Ectodermal cell (in vitro differentiated cells): ENCODE results near the gene MARCHF7.
"Not testable (repeated sequence)": the region's sequence is repeated elsewhere in the genome, so short reads cannot be mapped to it uniquely, and the experiment has no call there.

Experiments
- H3K27ac ChIP-seq: 2 replicates; pipeline ENCODE4 v1.7.0; 2013; ENCODE audit warnings: mild to moderate bottlenecking, low read depth, low read length; ENCODE audit not compliant: insufficient read depth, poor library complexity, severe bottlenecking
- H3K27me3 ChIP-seq: 2 replicates; pipeline ENCODE4 v1.7.0; 2013; ENCODE audit warnings: mild to moderate bottlenecking, low read length; ENCODE audit not compliant: insufficient read depth, control insufficient read depth, poor library complexity, severe bottlenecking
- H3K36me3 ChIP-seq: one replicate; pipeline ENCODE4 v1.7.0; 2013; ENCODE audit warnings: low read length; ENCODE audit not compliant: control insufficient read depth, insufficient read depth
- H3K4me1 ChIP-seq: one replicate; pipeline ENCODE4 v1.7.0; 2013; ENCODE audit warnings: low read length; ENCODE audit not compliant: control insufficient read depth, insufficient read depth
- H3K4me3 ChIP-seq: 2 replicates; pipeline ENCODE4 v1.7.0; 2013; ENCODE audit warnings: low read depth, low read length, control low read depth; ENCODE audit not compliant: insufficient read depth
- H3K9me3 ChIP-seq: 2 replicates; pipeline ENCODE4 v1.7.0; 2013; ENCODE audit warnings: mild to moderate bottlenecking, low read length, moderate library complexity; ENCODE audit not compliant: control insufficient read depth
- WGBS, 2 experiments: methylation state at CpG; one replicate each; pipeline ENCODE4 v1.1.7; 2013; ENCODE audit warnings: missing lambda C conversion rate in 2 of 2; 5-methylcytosine and 5-hydroxymethylcytosine counted together

Gene MARCHF7

DNA sequence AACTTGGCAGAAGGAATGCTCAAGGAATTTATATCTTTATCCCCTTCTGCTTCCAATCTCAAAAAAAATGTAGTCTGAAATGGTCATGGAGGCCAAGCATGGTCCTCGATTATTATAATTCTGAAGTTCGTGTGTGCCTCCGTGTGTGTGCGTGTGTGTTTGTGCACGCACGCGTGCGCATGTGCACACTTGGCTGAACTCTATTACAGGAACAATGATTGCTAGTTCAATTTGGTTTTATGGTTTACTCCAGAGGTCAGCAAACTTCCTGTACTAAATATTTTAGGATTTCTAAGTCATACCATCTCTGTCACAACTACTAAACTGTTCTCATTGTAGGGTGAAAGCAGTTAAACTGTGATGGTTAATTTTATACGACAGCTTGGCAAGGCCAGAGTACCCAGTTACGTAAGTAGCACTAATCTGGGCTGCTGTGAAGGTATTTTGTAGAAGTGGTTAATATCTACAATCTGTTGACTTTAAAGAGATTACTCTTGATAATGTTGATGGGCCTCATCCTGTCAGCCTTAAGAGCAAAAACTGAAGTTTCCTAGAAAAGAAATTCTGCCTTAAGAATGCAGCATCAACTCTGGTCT is 5.8 kb upstream of the MARCHF7 start:
- Histone ChIP-seq H3K27me3 (no peaks in the 10 kb centered on the region), H3K4me1 (no peaks in the 10 kb centered on the region), H3K36me3 (no peaks in the 10 kb centered on the region), H3K4me3 (no peak overlapping the region), H3K27ac (no peak overlapping the region), H3K9me3 (no peaks in the 10 kb centered on the region)
- WGBS, 2 experiments: 96 to 98% methylated on average over 10 of the region's 10 CpGs

DNA sequence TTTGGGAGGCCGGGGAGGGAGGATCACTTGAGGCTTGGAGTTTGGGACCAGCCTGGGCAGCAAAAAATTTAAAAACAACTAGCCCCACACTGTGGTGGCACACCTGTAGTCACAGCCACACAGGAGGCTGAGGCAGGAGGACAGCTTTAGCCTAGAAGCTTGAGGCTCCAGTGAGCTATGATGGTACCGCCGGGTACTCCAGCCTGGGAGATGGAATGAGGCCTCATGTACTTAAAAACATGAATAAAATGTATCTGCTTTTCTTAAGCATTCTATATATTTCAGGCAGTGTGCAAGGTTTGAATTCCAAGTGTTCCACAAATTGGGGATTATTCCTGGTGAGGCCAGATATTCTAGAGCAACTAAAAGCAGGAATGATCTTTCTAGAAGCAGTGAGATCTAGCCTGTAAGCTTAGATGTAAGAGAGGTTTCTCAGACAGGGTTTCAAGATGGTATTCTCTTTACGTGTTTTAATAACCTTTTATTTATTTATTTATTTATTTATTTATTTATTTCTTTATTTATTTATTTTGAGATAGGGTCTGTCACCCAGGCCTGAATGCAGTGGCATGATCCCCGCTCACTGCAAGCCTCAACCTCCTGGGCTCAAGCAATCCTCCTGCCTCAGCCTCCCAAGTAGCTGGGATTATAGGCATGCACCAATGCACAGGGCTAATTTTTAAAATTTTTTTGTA is 4.1 kb upstream of the MARCHF7 start:
- H3K9me3 ChIP-seq: no peaks in the 10 kb centered on the region
- 92 to 96% methylated on average over 4 of the region's 5 CpGs for WGBS, 2 experiments
- no peak overlapping the region for H3K4me3 ChIP-seq
- no peaks in the 10 kb centered on the region for H3K4me1 ChIP-seq
- no peaks in the 10 kb centered on the region for H3K27me3 ChIP-seq
- H3K36me3 ChIP-seq: no peaks in the 10 kb centered on the region
- H3K27ac ChIP-seq: no peak overlapping the region

DNA sequence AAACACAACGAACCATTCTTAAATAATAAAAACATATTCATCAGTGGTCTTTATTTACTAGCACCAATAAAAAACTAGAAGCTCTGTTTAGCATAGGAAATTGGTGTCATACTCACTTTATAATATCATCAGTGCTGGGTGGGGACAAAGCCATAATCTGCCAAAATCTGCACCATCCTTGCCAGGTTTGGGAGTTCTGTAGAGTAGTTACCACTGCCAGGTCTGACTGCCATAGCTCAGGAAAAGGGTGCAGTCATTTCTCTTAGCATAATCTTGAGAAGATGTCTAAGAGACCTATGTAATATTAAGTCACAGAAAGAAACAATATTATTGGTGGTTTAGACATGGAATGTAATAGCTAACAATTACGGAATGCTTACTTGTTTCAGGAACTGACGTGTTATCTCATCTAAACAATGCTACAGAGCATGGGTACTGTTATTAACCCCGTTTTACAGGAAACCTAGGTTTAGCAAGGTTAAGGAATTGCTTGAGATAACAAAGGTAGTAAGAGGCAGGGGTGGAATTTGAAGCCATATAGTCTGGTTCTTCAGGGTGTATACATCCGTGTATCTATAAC is 1.6 kb upstream of the MARCHF7 start:
- H3K4me1 ChIP-seq: no peaks in the 10 kb centered on the region
- WGBS, 2 experiments: 84 to 91% methylated on average over 5 of the region's 5 CpGs
- no peak overlapping the region for H3K27ac ChIP-seq
- H3K36me3 ChIP-seq: peaks cover 6% of the 10 kb centered on the region
- H3K27me3 ChIP-seq: no peaks in the 10 kb centered on the region
- no peak overlapping the region for H3K4me3 ChIP-seq
- H3K9me3 ChIP-seq: no peaks in the 10 kb centered on the region

DNA sequence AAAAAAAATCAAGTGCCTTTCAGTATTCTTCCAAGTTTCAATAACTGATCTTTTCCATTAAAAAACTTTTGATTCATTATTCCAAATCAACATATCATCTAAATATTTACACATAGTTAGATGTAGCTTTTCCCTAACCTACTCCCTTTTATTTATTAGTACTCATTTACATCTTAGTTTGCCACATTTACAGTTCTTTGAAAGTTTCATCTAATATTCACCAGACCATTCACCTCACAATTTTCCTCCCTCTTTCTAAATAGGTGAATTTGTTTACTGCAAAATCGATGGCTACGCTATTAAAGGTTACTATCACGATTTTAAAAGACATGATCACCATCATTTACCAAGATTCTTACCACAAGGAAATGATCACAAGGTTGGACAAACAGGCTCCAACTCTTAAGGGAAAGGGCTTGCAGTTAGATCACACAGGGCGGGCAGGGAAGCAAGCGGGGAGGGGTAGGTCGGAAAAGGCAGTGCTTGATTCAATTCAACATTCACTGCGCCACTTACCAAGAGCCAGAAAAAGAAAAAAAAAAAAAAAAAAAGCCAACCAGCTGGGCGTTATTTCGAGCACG is 654 bp upstream of the MARCHF7 start:
- Histone ChIP-seq H3K27me3 (no peaks in the 10 kb centered on the region), H3K27ac (peak overlapping the region; percentile 100), H3K4me1 (no peaks in the 10 kb centered on the region), H3K9me3 (no peaks in the 10 kb centered on the region), H3K4me3 (peak overlapping the region; percentile 99), H3K36me3 (peaks cover 10% of the 10 kb centered on the region)
- 0 to 3% methylated on average over 10 of the region's 10 CpGs for WGBS, 2 experiments

DNA sequence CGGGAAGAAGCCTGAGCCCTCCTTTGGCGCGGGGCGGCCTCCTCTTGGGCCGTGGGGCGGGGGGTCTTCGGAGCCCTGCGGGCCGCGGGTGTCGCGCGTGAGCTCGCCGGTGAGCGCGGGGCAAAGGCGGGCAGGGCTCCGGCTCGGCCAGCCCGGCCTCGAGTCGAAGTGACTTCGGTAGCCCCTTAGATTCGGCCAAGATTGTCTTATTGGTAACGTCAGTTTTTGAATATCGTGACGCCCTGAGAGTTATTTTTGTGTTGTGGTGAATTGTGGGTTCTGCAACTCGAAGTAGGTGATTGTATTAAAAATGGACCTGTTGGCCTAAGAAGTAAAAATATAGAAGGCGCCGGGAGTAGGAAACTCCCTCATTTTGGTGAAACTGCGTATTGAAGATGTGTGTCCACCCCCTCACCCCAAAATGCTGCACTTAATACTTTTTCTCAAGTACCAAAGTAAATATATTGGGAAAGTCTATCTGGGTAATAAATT is 669 bp downstream of the MARCHF7 start:
- Histone ChIP-seq H3K4me3 (peak overlapping the region; percentile 99), H3K9me3 (no peaks in the 10 kb centered on the region), H3K4me1 (no peaks in the 10 kb centered on the region), H3K27ac (peak overlapping the region; percentile 100), H3K36me3 (peaks cover 10% of the 10 kb centered on the region), H3K27me3 (no peaks in the 10 kb centered on the region)
- 1% methylated on average over 31 to 32 of the region's 32 CpGs for WGBS, 2 experiments

DNA sequence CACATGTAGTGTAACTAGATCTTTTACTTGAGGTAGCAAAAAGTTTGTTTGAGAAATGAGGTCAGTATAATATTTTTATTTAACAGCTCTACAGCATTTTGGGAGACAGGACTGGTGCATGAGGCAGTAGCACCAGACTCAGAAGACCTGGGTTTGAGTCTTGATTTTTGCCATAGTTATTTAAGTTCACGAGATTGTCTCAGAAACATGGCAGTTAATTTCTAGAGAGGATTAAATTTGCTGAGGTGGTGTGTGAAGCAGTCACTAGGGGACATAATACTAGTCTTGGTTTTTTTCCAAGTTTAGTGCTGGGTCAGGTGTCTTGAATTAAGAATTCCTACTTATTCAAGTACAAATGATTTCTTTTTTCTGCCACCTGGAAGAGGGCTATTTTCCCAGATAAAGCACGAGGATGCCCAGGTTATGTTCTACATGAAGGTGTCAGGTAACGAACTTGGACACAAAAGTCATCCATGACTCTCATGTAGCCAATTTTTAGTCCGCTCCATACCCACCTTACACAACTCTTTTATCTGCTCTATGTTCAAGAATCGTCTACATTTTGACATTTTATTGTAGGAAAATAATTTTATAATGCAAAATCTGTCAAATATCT is 1.4 kb downstream of the MARCHF7 start:
- Histone ChIP-seq H3K27ac (no peak overlapping the region), H3K4me3 (peak overlapping the region; percentile 99), H3K36me3 (peaks cover 10% of the 10 kb centered on the region), H3K9me3 (no peaks in the 10 kb centered on the region), H3K27me3 (no peaks in the 10 kb centered on the region), H3K4me1 (no peaks in the 10 kb centered on the region)
- 53 to 63% methylated on average over 4 of the region's 5 CpGs for WGBS, 2 experiments

DNA sequence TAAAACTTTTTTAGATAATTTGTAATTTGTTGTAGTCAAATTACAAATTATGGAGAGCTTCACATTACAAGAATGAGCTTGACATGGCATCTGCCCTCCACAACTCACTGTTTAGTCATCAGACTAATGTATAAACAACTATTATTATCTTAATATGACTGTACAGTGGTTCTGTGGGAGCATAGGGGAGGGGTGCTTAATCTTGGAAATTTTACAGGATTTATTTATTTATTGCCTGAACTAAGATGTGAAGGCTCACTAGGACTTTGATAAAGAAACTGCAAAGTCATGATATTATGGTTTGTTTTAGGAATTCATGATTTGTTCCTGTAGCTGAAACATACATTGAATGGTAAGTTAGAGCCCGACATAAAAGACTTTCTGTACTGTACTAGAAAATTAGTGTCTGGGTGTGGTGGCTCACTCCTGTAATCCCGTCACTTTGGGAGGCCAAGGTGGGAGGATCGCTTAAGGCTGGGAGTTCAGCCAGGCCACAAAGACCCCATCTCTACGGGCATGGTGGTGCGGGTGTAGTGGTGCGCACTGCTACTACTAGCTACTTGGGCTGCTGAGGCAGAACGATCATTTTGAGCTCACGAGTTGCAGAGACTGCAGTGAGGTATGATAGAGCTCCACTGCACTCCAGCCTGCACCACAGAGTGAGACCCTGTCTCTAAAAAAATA is 2.1 kb downstream of the MARCHF7 start:
- H3K27ac ChIP-seq: no peak overlapping the region
- H3K4me3 ChIP-seq: peak overlapping the region; percentile 99
- H3K4me1 ChIP-seq: no peaks in the 10 kb centered on the region
- H3K9me3 ChIP-seq: no peaks in the 10 kb centered on the region
- H3K36me3 ChIP-seq: peaks cover 16% of the 10 kb centered on the region
- no peaks in the 10 kb centered on the region for H3K27me3 ChIP-seq
- WGBS, 2 experiments: 90 to 94% methylated on average over 8 of the region's 8 CpGs

DNA sequence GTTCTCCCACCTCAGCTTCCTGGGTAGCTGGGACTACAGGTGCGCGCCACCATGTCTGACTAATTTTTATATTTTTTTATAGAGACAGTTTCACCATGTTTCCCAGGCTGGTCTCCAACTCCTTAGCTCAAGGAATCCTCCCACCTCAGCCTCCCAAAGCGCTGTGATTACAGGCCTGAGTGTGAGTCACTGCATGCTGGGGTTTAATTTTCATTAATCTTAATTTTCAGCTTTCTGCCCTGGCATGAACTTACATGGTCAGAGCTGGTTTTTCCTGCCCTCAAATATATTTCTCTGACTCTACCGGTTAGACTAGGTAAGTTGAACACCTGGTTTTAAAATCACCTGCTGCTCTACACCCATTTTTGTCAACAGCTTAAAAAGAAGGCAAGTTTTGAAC is 3.1 kb downstream of the MARCHF7 start:
- Histone ChIP-seq H3K27me3 (no peaks in the 10 kb centered on the region), H3K9me3 (no peaks in the 10 kb centered on the region), H3K36me3 (peaks cover 21% of the 10 kb centered on the region), H3K4me3 (no peak overlapping the region), H3K4me1 (no peaks in the 10 kb centered on the region), H3K27ac (no peak overlapping the region)
- 96 to 99% methylated on average over 4 of the region's 4 CpGs for WGBS, 2 experiments

DNA sequence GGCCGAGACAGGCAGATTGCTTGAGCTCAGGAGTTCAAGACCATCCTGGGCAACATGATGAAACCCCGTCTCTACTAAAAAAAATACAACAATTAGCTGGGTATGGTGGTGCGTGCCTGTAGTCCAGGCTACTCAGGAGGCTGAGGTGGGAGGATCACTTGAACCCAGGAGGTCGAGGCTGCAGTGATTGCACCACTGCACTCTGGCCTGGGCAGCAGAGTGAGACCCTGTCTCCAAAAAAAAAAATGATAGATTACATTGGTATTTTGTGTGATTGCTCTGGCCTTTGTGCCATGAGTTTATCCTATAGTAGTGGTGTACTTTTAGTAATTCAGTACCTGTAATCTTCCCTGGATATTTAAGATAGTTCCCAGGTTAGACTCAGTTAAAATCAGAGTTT is 4.1 kb downstream of the MARCHF7 start:
- H3K9me3 ChIP-seq, H3K27ac ChIP-seq, H3K4me1 ChIP-seq, H3K27me3 ChIP-seq, H3K4me3 ChIP-seq: not testable (repeated sequence)
- peaks cover 29% of the 10 kb centered on the region for H3K36me3 ChIP-seq
- 94 to 95% methylated on average over 4 of the region's 4 CpGs for WGBS, 2 experiments
